Measurements from ENCODE around the gene SMIM26.

The SMIM26 gene

GRCh38 chr20:18527339-18527738 is 39.9 kb upstream of the SMIM26 start:
- H2AFZ ChIP-seq, result no peak overlapping the region
- H3K79me2 ChIP-seq, result no peaks in the 10 kb centered on the region
- TF ChIP-seq, protein P1, sequence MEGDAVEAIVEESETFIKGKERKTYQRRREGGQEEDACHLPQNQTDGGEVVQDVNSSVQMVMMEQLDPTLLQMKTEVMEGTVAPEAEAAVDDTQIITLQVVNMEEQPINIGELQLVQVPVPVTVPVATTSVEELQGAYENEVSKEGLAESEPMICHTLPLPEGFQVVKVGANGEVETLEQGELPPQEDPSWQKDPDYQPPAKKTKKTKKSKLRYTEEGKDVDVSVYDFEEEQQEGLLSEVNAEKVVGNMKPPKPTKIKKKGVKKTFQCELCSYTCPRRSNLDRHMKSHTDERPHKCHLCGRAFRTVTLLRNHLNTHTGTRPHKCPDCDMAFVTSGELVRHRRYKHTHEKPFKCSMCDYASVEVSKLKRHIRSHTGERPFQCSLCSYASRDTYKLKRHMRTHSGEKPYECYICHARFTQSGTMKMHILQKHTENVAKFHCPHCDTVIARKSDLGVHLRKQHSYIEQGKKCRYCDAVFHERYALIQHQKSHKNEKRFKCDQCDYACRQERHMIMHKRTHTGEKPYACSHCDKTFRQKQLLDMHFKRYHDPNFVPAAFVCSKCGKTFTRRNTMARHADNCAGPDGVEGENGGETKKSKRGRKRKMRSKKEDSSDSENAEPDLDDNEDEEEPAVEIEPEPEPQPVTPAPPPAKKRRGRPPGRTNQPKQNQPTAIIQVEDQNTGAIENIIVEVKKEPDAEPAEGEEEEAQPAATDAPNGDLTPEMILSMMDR (IDR thresholded peaks at IDR 0.05), result no peak
- no peaks in the 10 kb centered on the region for H3K27me3 ChIP-seq (ENCODE audit: control insufficient read depth, insufficient read depth, low read length)
- H3K4me3 ChIP-seq (ENCODE audit: low read depth, low read length), result no peak overlapping the region
- peaks cover 2% of the 10 kb centered on the region for H3K36me3 ChIP-seq (ENCODE audit: control insufficient read depth, insufficient read depth, low read length)
- H3K9me3 ChIP-seq (ENCODE audit: control insufficient read depth, low read length), result no peaks in the 10 kb centered on the region
- no peak overlapping the region for H3K9ac ChIP-seq
- no peak overlapping the region for H3K4me2 ChIP-seq (ENCODE audit: low read length)
- H3K27ac ChIP-seq, result no peak overlapping the region
- no peaks in the 10 kb centered on the region for H3K4me1 ChIP-seq

DNA sequence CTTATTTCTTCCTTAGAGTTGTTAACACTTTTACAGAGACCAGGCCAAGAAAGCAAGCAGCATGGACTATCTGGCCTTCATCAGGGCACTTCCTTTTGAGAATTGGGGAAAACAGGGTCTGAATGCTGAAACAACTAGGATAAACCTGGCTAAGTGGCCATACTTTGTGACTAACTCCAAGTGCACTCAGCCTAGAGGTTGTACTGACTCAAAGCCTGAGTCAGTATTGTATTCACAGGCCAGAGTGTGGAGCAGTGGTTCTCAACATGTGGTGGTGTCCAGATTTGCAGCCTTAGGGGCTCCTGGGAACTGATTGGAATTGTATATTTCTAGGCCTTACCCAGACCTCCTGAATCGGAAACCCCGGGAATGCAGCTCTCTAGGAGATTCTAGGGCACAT is 39.4 kb upstream of the SMIM26 start:
- TF ChIP-seq, protein P1 (IDR thresholded peaks at IDR 0.05), result no peak
- peaks cover 2% of the 10 kb centered on the region for H3K36me3 ChIP-seq (ENCODE audit: control insufficient read depth, insufficient read depth, low read length)
- no peaks in the 10 kb centered on the region for H3K79me2 ChIP-seq

DNA sequence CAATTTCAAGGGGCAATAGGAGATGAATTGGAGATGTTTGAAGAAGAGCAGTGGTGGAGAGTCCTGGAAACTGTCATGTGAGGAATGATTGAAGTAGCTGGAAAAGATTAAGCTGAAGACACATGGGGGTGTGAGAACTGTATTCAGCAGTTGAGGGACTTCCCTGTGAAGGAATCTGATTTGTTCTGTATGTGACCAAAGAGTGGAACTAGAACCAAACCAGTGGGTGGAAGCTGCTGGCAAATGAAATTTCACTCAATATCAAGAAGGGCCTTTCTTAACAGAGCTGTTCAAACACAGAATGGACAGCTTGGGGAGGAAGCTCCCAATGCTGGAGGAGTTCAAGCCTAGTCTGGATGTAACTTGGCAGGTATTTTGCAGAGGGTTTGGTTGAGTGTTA is 38.2 kb upstream of the SMIM26 start:
- TF ChIP-seq, protein P1 (IDR thresholded peaks at IDR 0.05), result no peak
- no peaks in the 10 kb centered on the region for H3K4me1 ChIP-seq
- H2AFZ ChIP-seq, result no peak overlapping the region
- H3K9me3 ChIP-seq (ENCODE audit: control insufficient read depth, low read length), result no peaks in the 10 kb centered on the region
- no peaks in the 10 kb centered on the region for H3K27me3 ChIP-seq (ENCODE audit: control insufficient read depth, insufficient read depth, low read length)
- no peaks in the 10 kb centered on the region for H3K79me2 ChIP-seq
- H3K4me3 ChIP-seq (ENCODE audit: low read depth, low read length), result no peak overlapping the region
- H3K36me3 ChIP-seq (ENCODE audit: control insufficient read depth, insufficient read depth, low read length), result peaks cover 2% of the 10 kb centered on the region
- H3K4me2 ChIP-seq (ENCODE audit: low read length), result no peak overlapping the region
- H3K9ac ChIP-seq, result no peak overlapping the region
- no peak overlapping the region for H3K27ac ChIP-seq

More for the DNA sequence above, 39.4 kb upstream of the SMIM26 start:
- Histone ChIP-seq H3K9ac (no peak overlapping the region), H2AFZ (no peak overlapping the region), H3K4me1 (no peaks in the 10 kb centered on the region), H3K4me3 (ENCODE audit: low read depth, low read length) (no peak overlapping the region), H3K9me3 (ENCODE audit: control insufficient read depth, low read length) (no peaks in the 10 kb centered on the region), H3K27me3 (ENCODE audit: control insufficient read depth, insufficient read depth, low read length) (no peaks in the 10 kb centered on the region), H3K4me2 (ENCODE audit: low read length) (no peak overlapping the region), H3K27ac (no peak overlapping the region)

DNA sequence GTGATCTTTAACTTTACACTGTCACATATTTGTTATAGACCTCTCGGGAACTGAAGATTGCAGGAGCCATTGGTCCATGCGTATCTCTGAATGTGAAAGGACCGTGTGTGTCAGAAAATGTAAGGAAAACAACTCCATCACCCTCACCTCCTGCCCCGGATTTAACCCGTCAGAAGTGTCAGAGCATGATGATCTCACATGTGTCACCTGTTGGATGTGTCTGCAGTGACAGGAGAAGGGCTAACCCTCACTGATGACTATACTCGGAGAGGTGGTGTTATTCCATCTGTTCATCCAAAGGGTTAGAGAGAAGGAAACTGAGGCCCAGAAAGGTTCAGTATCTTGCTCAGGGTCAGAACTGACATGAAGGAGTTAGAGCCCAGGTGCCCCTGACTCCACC is 34.6 kb upstream of the SMIM26 start:
- no peak overlapping the region for H3K9ac ChIP-seq
- no peaks in the 10 kb centered on the region for H3K27me3 ChIP-seq (ENCODE audit: control insufficient read depth, insufficient read depth, low read length)
- no peaks in the 10 kb centered on the region for H3K4me1 ChIP-seq
- H3K4me2 ChIP-seq (ENCODE audit: low read length), result no peak overlapping the region
- H3K79me2 ChIP-seq, result no peaks in the 10 kb centered on the region
- H3K36me3 ChIP-seq (ENCODE audit: control insufficient read depth, insufficient read depth, low read length), result no peaks in the 10 kb centered on the region
- H2AFZ ChIP-seq, result no peak overlapping the region
- H3K4me3 ChIP-seq (ENCODE audit: low read depth, low read length), result no peak overlapping the region
- H3K9me3 ChIP-seq (ENCODE audit: control insufficient read depth, low read length), result no peaks in the 10 kb centered on the region
- H3K27ac ChIP-seq, result no peak overlapping the region
- TF ChIP-seq, protein P1 (IDR thresholded peaks at IDR 0.05), result no peak

- H3K27me3 ChIP-seq (ENCODE audit: control insufficient read depth, insufficient read depth, low read length), result no peaks in the 10 kb centered on the region
Measured at GRCh38 chr20:18533491-18533890, 33.7 kb upstream of the SMIM26 start.

More at GRCh38 chr20:18533491-18533890, 33.7 kb upstream of the SMIM26 start:
- Histone ChIP-seq H3K4me1 (no peaks in the 10 kb centered on the region), H3K9me3 (ENCODE audit: control insufficient read depth, low read length) (no peaks in the 10 kb centered on the region), H3K4me2 (ENCODE audit: low read length) (no peak overlapping the region), H3K27ac (no peak overlapping the region), H3K4me3 (ENCODE audit: low read depth, low read length) (no peak overlapping the region), H2AFZ (no peak overlapping the region), H3K36me3 (ENCODE audit: control insufficient read depth, insufficient read depth, low read length) (no peaks in the 10 kb centered on the region), H3K79me2 (no peaks in the 10 kb centered on the region), H3K9ac (no peak overlapping the region)
- TF ChIP-seq, protein P1 (IDR thresholded peaks at IDR 0.05), result no peak
